Measurements from ENCODE around the gene NMD3.

NMD3 gene

DNA sequence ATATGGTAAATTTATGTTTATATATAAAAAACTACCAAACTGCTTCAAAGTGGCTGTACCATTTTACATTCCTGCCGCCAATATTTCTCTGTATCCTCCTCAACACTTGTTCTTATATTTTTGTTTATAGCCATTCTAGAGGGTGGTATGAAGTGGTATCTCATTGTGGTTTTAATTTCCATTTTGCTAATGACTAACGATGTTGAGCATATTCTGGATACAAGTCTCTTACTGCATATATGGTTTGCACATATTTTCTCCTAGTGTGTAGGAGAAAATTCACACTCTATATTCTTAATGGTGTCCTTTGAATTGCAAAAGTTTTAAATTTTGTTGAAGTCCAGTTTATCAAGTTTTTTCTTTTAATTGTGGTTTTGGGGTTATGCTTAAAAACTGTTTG is 15.1 kb downstream of the NMD3 start:
- no peak for DNase-seq
- H3K4me1 Mint-ChIP-seq: no peaks in the 10 kb centered on the region
- no peaks in the 10 kb centered on the region for H3K9me3 Mint-ChIP-seq
- H3K27me3 Mint-ChIP-seq (ENCODE audit: low read depth, poor library complexity): no peaks in the 10 kb centered on the region
- peaks cover 57% of the 10 kb centered on the region for H3K36me3 Mint-ChIP-seq (ENCODE audit: low read depth)
- no peak overlapping the region for H3K27ac Mint-ChIP-seq
- TF ChIP-seq, protein P1, sequence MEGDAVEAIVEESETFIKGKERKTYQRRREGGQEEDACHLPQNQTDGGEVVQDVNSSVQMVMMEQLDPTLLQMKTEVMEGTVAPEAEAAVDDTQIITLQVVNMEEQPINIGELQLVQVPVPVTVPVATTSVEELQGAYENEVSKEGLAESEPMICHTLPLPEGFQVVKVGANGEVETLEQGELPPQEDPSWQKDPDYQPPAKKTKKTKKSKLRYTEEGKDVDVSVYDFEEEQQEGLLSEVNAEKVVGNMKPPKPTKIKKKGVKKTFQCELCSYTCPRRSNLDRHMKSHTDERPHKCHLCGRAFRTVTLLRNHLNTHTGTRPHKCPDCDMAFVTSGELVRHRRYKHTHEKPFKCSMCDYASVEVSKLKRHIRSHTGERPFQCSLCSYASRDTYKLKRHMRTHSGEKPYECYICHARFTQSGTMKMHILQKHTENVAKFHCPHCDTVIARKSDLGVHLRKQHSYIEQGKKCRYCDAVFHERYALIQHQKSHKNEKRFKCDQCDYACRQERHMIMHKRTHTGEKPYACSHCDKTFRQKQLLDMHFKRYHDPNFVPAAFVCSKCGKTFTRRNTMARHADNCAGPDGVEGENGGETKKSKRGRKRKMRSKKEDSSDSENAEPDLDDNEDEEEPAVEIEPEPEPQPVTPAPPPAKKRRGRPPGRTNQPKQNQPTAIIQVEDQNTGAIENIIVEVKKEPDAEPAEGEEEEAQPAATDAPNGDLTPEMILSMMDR (IDR thresholded peaks at IDR 0.05): no peak
- no peak overlapping the region for H3K4me3 Mint-ChIP-seq

DNA sequence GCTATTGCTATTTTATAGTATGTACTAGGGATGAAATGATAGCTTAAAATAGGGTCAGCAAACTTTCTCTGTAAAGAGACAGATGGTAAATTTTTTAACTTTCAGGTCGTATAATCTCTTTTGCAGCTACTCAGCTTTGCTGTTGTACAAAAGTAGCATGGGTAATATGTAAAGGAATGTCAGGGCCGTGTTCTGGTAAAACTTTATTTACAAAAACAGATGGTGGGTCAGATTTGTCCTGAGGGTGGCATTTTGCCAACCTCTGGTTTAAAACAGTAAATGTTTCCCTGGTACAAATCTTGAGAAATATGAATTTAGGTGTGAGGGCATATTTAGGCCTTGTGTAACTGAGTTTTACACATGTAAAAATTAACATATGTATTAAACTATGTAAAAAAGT is 18.6 kb downstream of the NMD3 start:
- H3K27ac Mint-ChIP-seq: no peak overlapping the region
- H3K27me3 Mint-ChIP-seq (ENCODE audit: low read depth, poor library complexity): no peaks in the 10 kb centered on the region
- TF ChIP-seq, protein P1 (IDR thresholded peaks at IDR 0.05): no peak
- H3K4me3 Mint-ChIP-seq: no peak overlapping the region
- H3K9me3 Mint-ChIP-seq: no peaks in the 10 kb centered on the region
- no peak for DNase-seq
- H3K36me3 Mint-ChIP-seq (ENCODE audit: low read depth): peaks cover 66% of the 10 kb centered on the region
- H3K4me1 Mint-ChIP-seq: no peaks in the 10 kb centered on the region

DNA sequence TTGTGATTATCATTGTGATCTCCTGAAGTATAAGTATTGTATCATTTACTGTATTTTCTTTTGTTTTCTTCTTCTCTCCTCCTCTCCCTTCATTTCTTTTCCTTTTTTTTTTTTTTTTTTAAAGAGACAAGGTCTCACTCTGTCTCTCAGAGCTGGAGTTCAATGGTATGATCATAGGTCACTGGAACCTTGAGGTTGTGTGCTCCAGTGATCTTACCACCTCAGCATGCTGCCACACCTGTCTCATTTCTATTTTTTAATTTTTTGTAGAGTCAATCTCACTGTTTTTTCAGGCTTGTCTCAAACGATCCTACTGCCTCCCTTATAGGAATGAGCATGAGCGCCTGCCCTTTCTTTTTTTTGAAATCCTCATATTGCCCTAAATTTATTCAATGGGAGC is 23.4 kb downstream of the NMD3 start:
- Mint-ChIP-seq H3K27ac (no peak overlapping the region), H3K4me1 (no peaks in the 10 kb centered on the region), H3K9me3 (no peaks in the 10 kb centered on the region), H3K4me3 (no peak overlapping the region), H3K27me3 (ENCODE audit: low read depth, poor library complexity) (no peaks in the 10 kb centered on the region), H3K36me3 (ENCODE audit: low read depth) (peaks cover 48% of the 10 kb centered on the region)
- no peak for DNase-seq
- TF ChIP-seq, protein P1 (IDR thresholded peaks at IDR 0.05): no peak

DNA sequence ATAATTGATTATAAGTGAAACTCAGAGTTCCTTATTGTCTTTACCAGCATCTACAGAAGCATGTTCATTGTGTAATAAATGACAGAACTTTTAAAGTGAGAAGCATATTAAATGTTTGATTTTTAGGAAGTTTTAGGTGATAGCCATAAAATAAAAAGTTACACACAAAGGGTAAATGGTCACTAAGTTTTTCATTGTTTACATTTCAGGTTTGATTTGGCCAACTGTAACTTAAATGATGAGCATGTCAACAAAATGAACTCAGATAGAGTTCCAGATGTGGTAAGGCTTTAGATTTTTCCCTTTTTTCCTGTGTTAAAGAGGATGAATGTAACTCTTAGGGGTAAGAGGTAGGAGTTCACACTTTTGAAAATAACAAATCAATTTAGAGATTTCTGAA is 25.9 kb downstream of the NMD3 start:
- peaks cover 52% of the 10 kb centered on the region for H3K36me3 Mint-ChIP-seq (ENCODE audit: low read depth)
- no peaks in the 10 kb centered on the region for H3K9me3 Mint-ChIP-seq
- TF ChIP-seq, protein P1 (IDR thresholded peaks at IDR 0.05): no peak
- no peak overlapping the region for H3K4me3 Mint-ChIP-seq
- H3K27me3 Mint-ChIP-seq (ENCODE audit: low read depth, poor library complexity): no peaks in the 10 kb centered on the region
- no peaks in the 10 kb centered on the region for H3K4me1 Mint-ChIP-seq
- DNase-seq: no peak
- no peak overlapping the region for H3K27ac Mint-ChIP-seq

DNA sequence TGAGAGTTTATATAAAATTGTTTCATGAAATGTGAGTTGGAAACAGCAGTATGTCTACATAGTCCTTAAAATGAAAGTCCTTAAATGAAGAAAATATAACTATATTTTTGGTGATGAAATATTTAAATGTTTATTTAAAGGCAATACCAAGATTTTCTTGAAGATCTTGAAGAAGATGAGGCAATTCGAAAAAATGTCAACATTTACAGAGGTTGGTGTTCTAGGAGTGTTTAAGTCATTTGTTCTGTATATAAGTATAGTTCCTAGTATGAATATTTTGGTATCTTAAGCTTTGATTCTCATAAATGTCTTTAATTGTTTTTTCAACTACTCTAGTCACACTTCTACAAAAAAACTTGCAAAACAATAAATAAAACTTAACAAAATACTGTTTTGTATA is 29.0 kb downstream of the NMD3 start:
- Mint-ChIP-seq H3K36me3 (ENCODE audit: low read depth) (peaks cover 58% of the 10 kb centered on the region), H3K27me3 (ENCODE audit: low read depth, poor library complexity) (no peaks in the 10 kb centered on the region), H3K27ac (no peak overlapping the region), H3K4me1 (no peaks in the 10 kb centered on the region), H3K4me3 (no peak overlapping the region), H3K9me3 (no peaks in the 10 kb centered on the region)
- no peak for DNase-seq
- TF ChIP-seq, protein P1 (IDR thresholded peaks at IDR 0.05): no peak

DNA sequence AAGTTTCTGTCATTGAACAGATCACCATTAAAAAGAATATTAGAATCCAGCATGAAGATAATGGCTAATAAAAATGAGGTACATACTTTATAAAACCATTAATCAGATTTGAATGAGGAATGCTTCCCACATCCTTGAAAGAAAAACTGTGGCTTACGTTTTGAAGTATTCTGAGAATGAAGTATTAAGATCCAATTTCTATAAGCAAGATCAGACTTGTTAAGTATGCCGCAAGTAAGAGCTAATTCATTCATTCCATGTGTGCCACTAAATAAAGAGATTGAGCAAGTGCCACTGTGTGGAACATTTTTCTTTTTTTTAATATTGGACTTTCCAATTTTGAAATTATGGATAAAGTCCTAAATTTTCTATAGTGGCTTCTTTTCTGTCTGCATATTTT is 30.6 kb downstream of the NMD3 start:
- H3K4me3 Mint-ChIP-seq: no peak overlapping the region
- TF ChIP-seq, protein P1 (IDR thresholded peaks at IDR 0.05): no peak
- DNase-seq: no peak
- peaks cover 67% of the 10 kb centered on the region for H3K36me3 Mint-ChIP-seq (ENCODE audit: low read depth)
- H3K27me3 Mint-ChIP-seq (ENCODE audit: low read depth, poor library complexity): no peaks in the 10 kb centered on the region
- no peak overlapping the region for H3K27ac Mint-ChIP-seq
- no peaks in the 10 kb centered on the region for H3K9me3 Mint-ChIP-seq
- no peaks in the 10 kb centered on the region for H3K4me1 Mint-ChIP-seq

All from nephron progenitor cell (in vitro differentiated cells).